ENCODE results near the gene COL5A3.

The COL5A3 gene

DNA sequence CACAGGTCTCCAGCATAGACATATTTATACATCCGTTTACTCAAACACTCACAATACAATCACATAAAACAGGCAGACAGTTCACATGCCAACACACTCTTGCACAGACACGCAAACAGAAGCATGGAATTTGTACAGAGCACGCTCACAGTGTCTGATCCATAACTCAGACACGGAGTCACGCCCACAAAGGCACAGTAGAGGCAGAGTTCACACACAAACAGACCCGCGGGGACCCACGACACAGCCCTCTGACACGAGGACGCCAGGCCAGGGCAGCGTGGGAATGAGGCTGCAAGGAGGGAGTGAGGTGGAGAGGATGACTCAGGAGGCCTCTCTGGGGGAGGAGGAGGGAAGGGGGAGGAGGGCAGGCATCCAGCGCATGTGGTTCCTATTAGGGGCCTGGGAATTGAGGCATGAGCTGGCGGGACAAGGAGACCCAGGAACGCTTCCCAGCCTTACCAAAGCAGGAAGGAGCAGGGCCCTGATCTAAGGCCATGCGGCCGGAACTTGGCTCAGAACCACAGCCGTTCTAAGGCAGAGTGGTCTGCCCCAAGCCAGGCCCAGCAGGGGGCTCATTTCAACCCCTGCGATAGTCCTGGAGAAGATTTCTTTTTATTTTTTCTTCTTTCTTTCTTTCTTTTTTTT, 64.9 kb downstream of the COL5A3 start:
- Histone ChIP-seq H3K27ac (ENCODE audit: low read length, poor library complexity, severe bottlenecking) (no peak overlapping the region), H2AFZ (ENCODE audit: low read depth, low read length) (no peak overlapping the region), H3K9ac (ENCODE audit: low read length) (peak overlapping the region; percentile 56), H4K8ac (ENCODE audit: low read length) (no peak overlapping the region), H3K27me3 (ENCODE audit: control insufficient read depth in 1 of 2, insufficient read depth in 1 of 2, low read length in 2 of 2) (peaks cover 0 to 6% of the 10 kb centered on the region in 2 experiments), H3K4ac (ENCODE audit: low read depth in 1 of 2, low read length in 2 of 2) (no peak overlapping the region), H3K4me2 (ENCODE audit: low read length, poor library complexity, severe bottlenecking) (peak overlapping the region; percentile 20), H2AK5ac (ENCODE audit: low read length, severe bottlenecking) (no peak overlapping the region), H3K36me3 (ENCODE audit: control insufficient read depth in 1 of 2, insufficient read depth in 2 of 2, low read depth in 1 of 2, low read length in 2 of 2) (no peaks in the 10 kb centered on the region), H3K79me1 (replicated peaks; ENCODE audit: low read length, poor library complexity, severe bottlenecking) (no peaks in the 10 kb centered on the region), H4K91ac (ENCODE audit: low read length) (no peak overlapping the region), H2BK120ac (ENCODE audit: low read depth, low read length) (no peak overlapping the region), H3K4me3 (ENCODE audit: insufficient read depth in 1 of 2, low read depth in 1 of 2, low read length in 2 of 2) (no peak overlapping the region), H3K14ac (ENCODE audit: low read length in 2 of 2) (no peak overlapping the region), H3K23ac (ENCODE audit: low read length in 2 of 2) (no peak overlapping the region), H2BK15ac (ENCODE audit: low read depth, poor library complexity, severe bottlenecking) (no peak overlapping the region), H2BK5ac (ENCODE audit: low read depth, low read length, poor library complexity, severe bottlenecking) (no peak overlapping the region), H3K18ac (ENCODE audit: low read depth in 1 of 2, low read length in 2 of 2) (no peak overlapping the region), H3K4me1 (ENCODE audit: control insufficient read depth, insufficient read depth, low read depth, low read length) (peaks cover 4% of the 10 kb centered on the region), H3K9me3 (ENCODE audit: control insufficient read depth, low read length) (peaks cover 13% of the 10 kb centered on the region), H2BK12ac (ENCODE audit: low read length in 2 of 2) (peak overlapping the region in 1 of 2 experiments; percentile 45)
- WGBS, result 25% methylated on average over 17 of the region's 18 CpGs
- DNase-seq, result peak; percentile 97

DNA sequence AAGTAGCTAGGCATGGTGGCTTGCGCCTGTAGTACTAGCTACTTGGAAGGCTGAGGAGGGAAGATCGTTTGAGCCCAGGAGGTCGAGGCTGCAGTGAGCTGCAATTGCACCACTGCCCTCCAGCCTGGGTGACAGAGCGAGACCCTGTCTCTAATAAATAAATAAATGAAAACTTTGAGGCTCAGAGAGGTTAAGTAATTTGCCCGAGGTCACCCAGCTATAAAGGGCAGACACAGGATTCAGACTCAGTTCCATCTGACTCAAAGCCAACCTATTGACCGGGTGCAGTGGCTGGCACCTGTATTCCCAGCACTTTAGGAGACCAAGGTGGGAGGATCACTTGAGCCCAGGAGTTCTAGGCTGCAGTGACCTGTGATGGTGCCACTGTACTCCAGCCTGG, 66.6 kb downstream of the COL5A3 start:
- Histone ChIP-seq H4K91ac (ENCODE audit: low read length) (no peak overlapping the region), H2BK12ac (ENCODE audit: low read length in 2 of 2) (no peak overlapping the region), H3K27ac (ENCODE audit: low read length, poor library complexity, severe bottlenecking) (no peak overlapping the region), H3K4ac (ENCODE audit: low read depth in 1 of 2, low read length in 2 of 2) (no peak overlapping the region), H3K18ac (ENCODE audit: low read depth in 1 of 2, low read length in 2 of 2) (no peak overlapping the region), H3K4me2 (ENCODE audit: low read length, poor library complexity, severe bottlenecking) (no peak overlapping the region), H3K9ac (ENCODE audit: low read length) (no peak overlapping the region), H4K8ac (ENCODE audit: low read length) (no peak overlapping the region), H3K36me3 (ENCODE audit: control insufficient read depth in 1 of 2, insufficient read depth in 2 of 2, low read depth in 1 of 2, low read length in 2 of 2) (no peaks in the 10 kb centered on the region), H3K27me3 (ENCODE audit: control insufficient read depth in 1 of 2, insufficient read depth in 1 of 2, low read length in 2 of 2) (peaks cover 0 to 11% of the 10 kb centered on the region in 2 experiments), H2AK5ac (ENCODE audit: low read length, severe bottlenecking) (no peak overlapping the region), H2BK5ac (ENCODE audit: low read depth, low read length, poor library complexity, severe bottlenecking) (no peak overlapping the region), H2AFZ (ENCODE audit: low read depth, low read length) (no peak overlapping the region), H3K79me1 (replicated peaks; ENCODE audit: low read length, poor library complexity, severe bottlenecking) (no peaks in the 10 kb centered on the region), H3K23ac (ENCODE audit: low read length in 2 of 2) (no peak overlapping the region), H3K9me3 (ENCODE audit: control insufficient read depth, low read length) (peaks cover 13% of the 10 kb centered on the region), H2BK15ac (ENCODE audit: low read depth, poor library complexity, severe bottlenecking) (no peak overlapping the region), H3K14ac (ENCODE audit: low read length in 2 of 2) (no peak overlapping the region), H3K4me3 (ENCODE audit: insufficient read depth in 1 of 2, low read depth in 1 of 2, low read length in 2 of 2) (no peak overlapping the region), H2BK120ac (ENCODE audit: low read depth, low read length) (no peak overlapping the region), H3K4me1 (ENCODE audit: control insufficient read depth, insufficient read depth, low read depth, low read length) (peaks cover 4% of the 10 kb centered on the region)
- DNase-seq, result no peak
- WGBS, result 87% methylated on average over 5 of the region's 6 CpGs

DNA sequence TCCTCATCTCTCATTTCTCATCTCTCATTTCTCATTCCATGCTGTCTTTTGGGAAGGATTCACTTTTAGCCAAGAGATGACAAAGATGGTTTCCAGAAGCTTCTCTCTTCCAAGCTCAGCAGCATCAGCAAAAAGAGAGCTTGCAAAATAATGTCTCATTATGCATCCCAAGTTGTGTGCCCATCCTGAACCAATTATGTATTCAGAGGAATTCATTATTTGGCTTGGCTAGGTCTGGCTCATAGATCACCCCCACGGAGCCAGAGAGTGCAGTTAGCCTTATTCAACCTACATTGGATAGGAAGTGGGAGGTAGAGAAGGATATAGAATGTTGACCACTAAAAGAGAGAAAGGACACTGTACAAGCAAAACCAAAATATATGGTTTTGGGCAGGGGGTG, 68.6 kb downstream of the COL5A3 start:
- no peaks in the 10 kb centered on the region for H3K79me1 ChIP-seq (replicated peaks; ENCODE audit: low read length, poor library complexity, severe bottlenecking)
- H3K4me1 ChIP-seq (ENCODE audit: control insufficient read depth, insufficient read depth, low read depth, low read length), result peaks cover 4% of the 10 kb centered on the region
- H2AFZ ChIP-seq (ENCODE audit: low read depth, low read length), result no peak overlapping the region
- no peak overlapping the region for H2BK15ac ChIP-seq (ENCODE audit: low read depth, poor library complexity, severe bottlenecking)
- H3K4ac ChIP-seq (ENCODE audit: low read depth in 1 of 2, low read length in 2 of 2), result no peak overlapping the region
- peaks cover 13% of the 10 kb centered on the region for H3K9me3 ChIP-seq (ENCODE audit: control insufficient read depth, low read length)
- no peaks in the 10 kb centered on the region for H3K36me3 ChIP-seq (ENCODE audit: control insufficient read depth in 1 of 2, insufficient read depth in 2 of 2, low read depth in 1 of 2, low read length in 2 of 2)
- no peak overlapping the region for H3K9ac ChIP-seq (ENCODE audit: low read length)
- H3K4me3 ChIP-seq (ENCODE audit: insufficient read depth in 1 of 2, low read depth in 1 of 2, low read length in 2 of 2), result no peak overlapping the region
- H4K8ac ChIP-seq (ENCODE audit: low read length), result no peak overlapping the region
- no peak for DNase-seq
- H3K18ac ChIP-seq (ENCODE audit: low read depth in 1 of 2, low read length in 2 of 2), result no peak overlapping the region
- no peak overlapping the region for H3K4me2 ChIP-seq (ENCODE audit: low read length, poor library complexity, severe bottlenecking)
- H2BK5ac ChIP-seq (ENCODE audit: low read depth, low read length, poor library complexity, severe bottlenecking), result no peak overlapping the region
- H3K23ac ChIP-seq (ENCODE audit: low read length in 2 of 2), result no peak overlapping the region
- H2AK5ac ChIP-seq (ENCODE audit: low read length, severe bottlenecking), result no peak overlapping the region
- H4K91ac ChIP-seq (ENCODE audit: low read length), result no peak overlapping the region
- no peak overlapping the region for H2BK12ac ChIP-seq (ENCODE audit: low read length in 2 of 2)
- H3K14ac ChIP-seq (ENCODE audit: low read length in 2 of 2), result no peak overlapping the region
- H2BK120ac ChIP-seq (ENCODE audit: low read depth, low read length), result no peak overlapping the region
- no peak overlapping the region for H3K27ac ChIP-seq (ENCODE audit: low read length, poor library complexity, severe bottlenecking)
- 73% methylated on average over 1 of the region's 1 CpG for WGBS
- H3K27me3 ChIP-seq (ENCODE audit: control insufficient read depth in 1 of 2, insufficient read depth in 1 of 2, low read length in 2 of 2), result peaks cover 4 to 23% of the 10 kb centered on the region in 2 experiments

DNA sequence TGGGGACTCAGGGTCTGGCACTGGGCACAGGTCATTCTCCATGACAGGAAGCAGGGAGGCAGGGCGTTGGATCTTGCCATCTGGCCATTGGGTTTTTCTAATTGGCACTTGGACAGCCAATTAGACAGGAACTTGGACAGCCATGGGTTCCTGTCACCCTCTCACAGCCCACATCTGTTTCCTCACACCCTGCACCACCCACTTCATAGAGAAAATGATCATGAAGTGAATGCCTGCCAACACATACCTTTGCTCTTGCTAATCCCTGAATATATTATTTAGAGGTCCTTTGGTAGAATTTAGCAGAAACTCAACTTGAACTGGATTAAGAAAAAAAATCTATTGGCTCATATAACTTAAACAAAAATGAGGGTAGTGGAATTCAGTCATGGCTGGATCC, 69.1 kb downstream of the COL5A3 start:
- no peak overlapping the region for H3K9ac ChIP-seq (ENCODE audit: low read length)
- H4K8ac ChIP-seq (ENCODE audit: low read length), result no peak overlapping the region
- no peak overlapping the region for H3K23ac ChIP-seq (ENCODE audit: low read length in 2 of 2)
- WGBS, result 67% methylated on average over 1 of the region's 1 CpG
- H3K4ac ChIP-seq (ENCODE audit: low read depth in 1 of 2, low read length in 2 of 2), result no peak overlapping the region
- no peak overlapping the region for H2BK120ac ChIP-seq (ENCODE audit: low read depth, low read length)
- H2BK15ac ChIP-seq (ENCODE audit: low read depth, poor library complexity, severe bottlenecking), result no peak overlapping the region
- peaks cover 6 to 25% of the 10 kb centered on the region in 2 experiments for H3K27me3 ChIP-seq (ENCODE audit: control insufficient read depth in 1 of 2, insufficient read depth in 1 of 2, low read length in 2 of 2)
- H4K91ac ChIP-seq (ENCODE audit: low read length), result no peak overlapping the region
- peak overlapping the region in 1 of 2 experiments; percentile 17 for H3K4me3 ChIP-seq (ENCODE audit: insufficient read depth in 1 of 2, low read depth in 1 of 2, low read length in 2 of 2)
- H2BK12ac ChIP-seq (ENCODE audit: low read length in 2 of 2), result no peak overlapping the region
- peaks cover 13% of the 10 kb centered on the region for H3K9me3 ChIP-seq (ENCODE audit: control insufficient read depth, low read length)
- no peak for DNase-seq
- H3K79me1 ChIP-seq (replicated peaks; ENCODE audit: low read length, poor library complexity, severe bottlenecking), result no peaks in the 10 kb centered on the region
- H3K4me2 ChIP-seq (ENCODE audit: low read length, poor library complexity, severe bottlenecking), result no peak overlapping the region
- H3K14ac ChIP-seq (ENCODE audit: low read length in 2 of 2), result no peak overlapping the region
- no peak overlapping the region for H2AK5ac ChIP-seq (ENCODE audit: low read length, severe bottlenecking)
- no peak overlapping the region for H3K27ac ChIP-seq (ENCODE audit: low read length, poor library complexity, severe bottlenecking)
- no peak overlapping the region for H2AFZ ChIP-seq (ENCODE audit: low read depth, low read length)
- peaks cover 5% of the 10 kb centered on the region for H3K4me1 ChIP-seq (ENCODE audit: control insufficient read depth, insufficient read depth, low read depth, low read length)
- no peak overlapping the region for H3K18ac ChIP-seq (ENCODE audit: low read depth in 1 of 2, low read length in 2 of 2)
- no peak overlapping the region for H2BK5ac ChIP-seq (ENCODE audit: low read depth, low read length, poor library complexity, severe bottlenecking)
- no peaks in the 10 kb centered on the region for H3K36me3 ChIP-seq (ENCODE audit: control insufficient read depth in 1 of 2, insufficient read depth in 2 of 2, low read depth in 1 of 2, low read length in 2 of 2)
